MCF 10A (cell line): ENCODE measurements around the gene DTL. TPM values are rescaled to one million over a fixed set of nuclear protein-coding genes. Genes with fewer than 3 reads are reported as not detected.

Experiments used
- BruUV-seq: library from RNA; stranded (reverse); fragments of 400-500 nt; replicated peaks from 2 replicates; lab custom pipeline; 2021; lab: Mats Ljungman, UMichigan
- CTCF ChIA-PET: fragments of 300-600 bp; sonication (Branson Sonifier 250); formaldehyde crosslinking; extraction: SDS; loops from one replicate; lab custom pipeline; 2021; ENCODE audit warnings: antibody characterized with exemption, inconsistent platforms; lab: Yijun Ruan, JAX
- POLR2A ChIA-PET: fragments of 300-600, 350-650 bp; sonication (Branson Sonifier 250); formaldehyde crosslinking; extraction: SDS; loops from one replicate; lab custom pipeline; 2020; ENCODE audit warnings: antibody characterized with exemption, inconsistent platforms; lab: Yijun Ruan, JAX
- DNase-seq: peaks from one replicate; pipeline ENCODE4 v3.0.0-alpha.2; 2018; ENCODE audit not compliant: unreplicated experiment
- H3K27ac Mint-ChIP-seq: one replicate; pipeline ENCODE4 v1.8.0; 2022; ENCODE audit warnings: mild to moderate bottlenecking, low read depth, mixed read lengths; ENCODE audit not compliant: unreplicated experiment
- H3K27me3 Mint-ChIP-seq: one replicate; pipeline ENCODE4 v1.8.0; 2022; ENCODE audit warnings: mixed read lengths; ENCODE audit not compliant: insufficient read depth, unreplicated experiment
- H3K36me3 Mint-ChIP-seq: one replicate; pipeline ENCODE4 v1.8.0; 2022; ENCODE audit warnings: mild to moderate bottlenecking, moderate library complexity, mixed read lengths; ENCODE audit not compliant: insufficient read depth, unreplicated experiment
- H3K4me1 Mint-ChIP-seq: one replicate; pipeline ENCODE4 v1.8.0; 2022; ENCODE audit warnings: mixed read lengths; ENCODE audit not compliant: insufficient read depth, unreplicated experiment
- H3K4me3 Mint-ChIP-seq: one replicate; pipeline ENCODE4 v1.8.0; 2022; ENCODE audit warnings: mild to moderate bottlenecking, moderate library complexity, mixed read lengths; ENCODE audit not compliant: unreplicated experiment
- H3K9me3 Mint-ChIP-seq: one replicate; pipeline ENCODE4 v1.8.0; 2022; ENCODE audit warnings: mixed read lengths; ENCODE audit not compliant: unreplicated experiment
- CTCF ChIP-seq: fragments of 200-600 bp; IDR thresholded peaks from one replicate; pipeline ENCODE4 v1.8.0; 2022; ENCODE audit warnings: antibody characterized with exemption, mild to moderate bottlenecking; ENCODE audit not compliant: unreplicated experiment
- intact Hi-C: fragments of 100-400 bp; cut with micrococcal nuclease; formaldehyde crosslinking; loops from 2 replicates; pipeline ENCODE4 v1.14.1; 2022
- total RNA-seq: library from RNA; stranded (reverse); gene quantifications from 2 replicates; pipeline ENCODE4 v1.2.3, GENCODE V29; 2022

Gene DTL
- total RNA-seq, 1 experiment from 2014 or later, result 34.4 TPM

- TF ChIP-seq CTCF, result no peak
- POLR2A ChIA-PET, result interaction anchor here (1.0 to 1.1 kb wide), 2 partner anchors 8 to 10 kb away, joined by 4 read pairs; no protein-coding TSS in a partner anchor
- intact Hi-C loops, result no loop called here
These were observed 74.2 kb downstream of the DTL start for GRCh38 chr1:212109728-212110127.

GRCh38 chr1:212110617-212111016 is 75.1 kb downstream of the DTL start:
- Mint-ChIP-seq H3K9me3 (no peaks in the 10 kb centered on the region), H3K4me1 (no peaks in the 10 kb centered on the region)

More at GRCh38 chr1:212109728-212110127, 74.2 kb downstream of the DTL start:
- no peaks in the 10 kb centered on the region for H3K27me3 Mint-ChIP-seq
- CTCF ChIA-PET, result interaction anchor here (0.6 to 3.0 kb wide), 3 partner anchors 18 to 352 kb away, joined by 3 to 12 read pairs (median 3); no protein-coding TSS in a partner anchor
- DNase-seq, result no peak
- H3K4me3 Mint-ChIP-seq, result no peak overlapping the region
- no peaks in the 10 kb centered on the region for H3K4me1 Mint-ChIP-seq
- no peaks in the 10 kb centered on the region for H3K36me3 Mint-ChIP-seq
- H3K9me3 Mint-ChIP-seq, result no peaks in the 10 kb centered on the region
- no peak overlapping the region for H3K27ac Mint-ChIP-seq
- BruUV-seq, result no TSS peak

GRCh38 chr1:212111536-212111935 is 76.0 kb downstream of the DTL start:
- Mint-ChIP-seq H3K4me3 (no peak overlapping the region), H3K36me3 (no peaks in the 10 kb centered on the region), H3K27ac (no peak overlapping the region), H3K4me1 (no peaks in the 10 kb centered on the region), H3K9me3 (no peaks in the 10 kb centered on the region), H3K27me3 (no peaks in the 10 kb centered on the region)
- intact Hi-C loops, result no loop called here
- DNase-seq, result no peak
- no peak for TF ChIP-seq CTCF
- ChIA-PET POLR2A (interaction anchor here (0.6 to 1.5 kb wide), 4 partner anchors 17 to 224 kb away, joined by 3 read pairs; no protein-coding TSS in a partner anchor), CTCF (interaction anchor here (0.6 to 3.0 kb wide), 8 partner anchors 9 to 256 kb away, joined by 3 to 12 read pairs (median 3); no protein-coding TSS in a partner anchor)
- no TSS peak for BruUV-seq

More at GRCh38 chr1:212110617-212111016, 75.1 kb downstream of the DTL start:
- POLR2A ChIA-PET, result interaction anchor here (1.5 kb wide), 1 partner anchor 22 kb away, joined by 3 read pairs; no protein-coding TSS in a partner anchor
- intact Hi-C loops, result no loop called here
- DNase-seq, result no peak
- no TSS peak for BruUV-seq
- no peaks in the 10 kb centered on the region for H3K27me3 Mint-ChIP-seq
- H3K36me3 Mint-ChIP-seq, result no peaks in the 10 kb centered on the region
- no peak overlapping the region for H3K4me3 Mint-ChIP-seq
- TF ChIP-seq CTCF, result no peak
- CTCF ChIA-PET, result interaction anchor here (0.7 to 3.0 kb wide), 5 partner anchors 8 to 257 kb away, joined by 3 to 12 read pairs (median 3); no protein-coding TSS in a partner anchor
- H3K27ac Mint-ChIP-seq, result no peak overlapping the region

GRCh38 chr1:212113706-212114105 is 78.2 kb downstream of the DTL start:
- BruUV-seq, result no TSS peak
- H3K27me3 Mint-ChIP-seq, result no peaks in the 10 kb centered on the region
- intact Hi-C loops, result no loop called here
- POLR2A ChIA-PET, result no interaction called here
- no peaks in the 10 kb centered on the region for H3K36me3 Mint-ChIP-seq
- H3K4me1 Mint-ChIP-seq, result peaks cover 11% of the 10 kb centered on the region
- H3K27ac Mint-ChIP-seq, result no peak overlapping the region
- no peak for TF ChIP-seq CTCF
- no peaks in the 10 kb centered on the region for H3K9me3 Mint-ChIP-seq
- CTCF ChIA-PET, result interaction anchor here (1.0 kb wide), 1 partner anchor 97 kb away, joined by 3 read pairs; no protein-coding TSS in a partner anchor
- no peak overlapping the region for H3K4me3 Mint-ChIP-seq
- no peak for DNase-seq
